Measurements from ENCODE around the gene FUT1. TPM values are rescaled to one million over a fixed set of nuclear protein-coding genes. Genes with fewer than 3 reads are reported as not detected.

FUT1 gene
- total and polyA plus RNA-seq, 10 of the 15 experiments (the other 5 are each of a cell fraction or from before 2014, with no cell fraction given), result 0.01 TPM; not detected in 9

DNA sequence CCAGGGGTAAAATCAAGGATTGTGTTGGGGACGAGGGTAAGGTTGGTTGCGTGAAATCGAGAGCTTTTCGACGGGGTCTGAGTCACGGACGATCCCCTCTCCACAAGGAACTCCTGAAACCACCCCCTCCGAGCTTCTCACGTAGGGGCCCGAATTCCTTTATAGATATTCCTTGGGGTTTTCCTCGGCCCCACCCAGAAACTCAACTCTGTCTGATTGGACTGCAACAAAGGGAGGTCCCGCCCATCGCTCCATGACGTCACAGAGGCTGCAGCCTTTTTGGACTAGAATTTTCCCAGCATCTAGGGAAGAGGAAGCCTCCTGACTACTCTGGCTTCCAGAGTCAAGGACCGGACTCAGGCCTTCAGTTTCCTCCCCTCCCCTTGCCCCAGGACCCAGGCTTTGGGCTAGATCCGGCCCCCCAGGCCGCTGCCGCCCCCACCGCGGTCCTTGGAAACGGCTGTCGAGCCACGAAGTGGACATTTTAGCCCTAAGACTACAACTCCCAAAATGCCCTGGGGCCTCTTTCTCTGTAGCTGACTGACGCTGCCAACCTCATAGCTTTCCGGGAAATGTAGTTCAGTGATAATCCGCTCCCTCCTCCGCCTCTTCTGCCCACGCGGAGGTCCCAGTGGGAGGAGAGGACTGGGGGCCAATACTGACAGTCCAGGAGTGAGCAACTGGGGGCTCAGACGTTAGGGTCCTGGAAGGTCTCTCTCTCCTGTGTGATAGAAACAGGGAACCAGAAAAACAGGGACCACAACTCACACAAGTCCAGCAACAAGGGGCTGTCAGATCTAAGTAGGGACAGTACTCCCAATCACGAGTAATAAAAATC is 5.5 kb downstream of the FUT1 start, which contains the start of gene IZUMO1:
TSS of gene IZUMO1 (minus strand) at position 172 of the 838 bp plus-strand sequence. CDS start 1,050 bp downstream, outside the sequence.
- Histone ChIP-seq H3K4me2 (ENCODE audit: control insufficient read depth, insufficient read depth) (peak within 1 kb of the TSS; percentile 60), H3K9ac (ENCODE audit: control insufficient read depth, insufficient read depth, low read length) (no peak within 1 kb of the TSS), H3K27ac (ENCODE audit: control insufficient read depth, insufficient read depth) (no peak within 1 kb of the TSS), H4K20me1 (ENCODE audit: control insufficient read depth, insufficient read depth) (no peaks in the 10 kb centered on the region), H3K4me1 (ENCODE audit: control insufficient read depth, insufficient read depth, low read length) (no peaks in the 10 kb centered on the region), H2AFZ (ENCODE audit: control insufficient read depth, low read depth, low read length) (peak within 1 kb of the TSS; percentile 29; the same call in 1 of the 2 replicates), H3K9me3 (replicated peaks; ENCODE audit: control insufficient read depth, insufficient read depth, low read length) (peaks cover 2% of the 10 kb centered on the region; the same call in 1 of the 3 replicates), H3K36me3 (ENCODE audit: control insufficient read depth in 2 of 2, insufficient read depth in 2 of 2, low read length in 1 of 2) (no peaks in the 10 kb centered on the region), H3K27me3 (replicated peaks in 1 of 2; ENCODE audit: control insufficient read depth in 2 of 2, insufficient read depth in 2 of 2, low read length in 1 of 2) (no peaks in the 10 kb centered on the region; a peak in 1 of 4 replicates), H3K4me3 (no peak within 1 kb of the TSS), H3K79me2 (ENCODE audit: control insufficient read depth, insufficient read depth, low read length) (no peaks in the 10 kb centered on the region)
- TF ChIP-seq CREM (IDR thresholded peaks at IDR 0.05; ENCODE audit: low read depth) (peak; percentile 75), HCFC1 (IDR thresholded peaks at IDR 0.05; ENCODE audit: low read length) (peak; percentile 93), ATF7 (IDR thresholded peaks at IDR 0.05; ENCODE audit: low read depth) (0 out of 2 replicates have a peak, but pooled peaks have one; percentile 31), SIX5 (IDR thresholded peaks at IDR 0.05; ENCODE audit: low read depth, low read length, severe bottlenecking) (peak; percentile 94), TARDBP (IDR thresholded peaks at IDR 0.05; ENCODE audit: borderline replicate concordance) (peak; percentile 83; the same call in 1 of the 2 replicates), NFYB (IDR thresholded peaks at IDR 0.05; ENCODE audit: insufficient read depth, low read depth, low read length) (peak; percentile 59; the same call in 1 of the 2 replicates), SMC3 (IDR thresholded peaks at IDR 0.05; ENCODE audit: borderline replicate concordance, low read length) (no peak), IKZF1 (conservative IDR thresholded peaks at IDR 0.05) (peak; percentile 69), ZBED1 (IDR thresholded peaks at IDR 0.05; ENCODE audit: borderline replicate concordance) (no peak), YY1 (IDR thresholded peaks at IDR 0.05; ENCODE audit: low read depth, low read length) (peak; percentile 66; the same call in 1 of the 2 replicates)
- TF ChIP-seq, protein P1, sequence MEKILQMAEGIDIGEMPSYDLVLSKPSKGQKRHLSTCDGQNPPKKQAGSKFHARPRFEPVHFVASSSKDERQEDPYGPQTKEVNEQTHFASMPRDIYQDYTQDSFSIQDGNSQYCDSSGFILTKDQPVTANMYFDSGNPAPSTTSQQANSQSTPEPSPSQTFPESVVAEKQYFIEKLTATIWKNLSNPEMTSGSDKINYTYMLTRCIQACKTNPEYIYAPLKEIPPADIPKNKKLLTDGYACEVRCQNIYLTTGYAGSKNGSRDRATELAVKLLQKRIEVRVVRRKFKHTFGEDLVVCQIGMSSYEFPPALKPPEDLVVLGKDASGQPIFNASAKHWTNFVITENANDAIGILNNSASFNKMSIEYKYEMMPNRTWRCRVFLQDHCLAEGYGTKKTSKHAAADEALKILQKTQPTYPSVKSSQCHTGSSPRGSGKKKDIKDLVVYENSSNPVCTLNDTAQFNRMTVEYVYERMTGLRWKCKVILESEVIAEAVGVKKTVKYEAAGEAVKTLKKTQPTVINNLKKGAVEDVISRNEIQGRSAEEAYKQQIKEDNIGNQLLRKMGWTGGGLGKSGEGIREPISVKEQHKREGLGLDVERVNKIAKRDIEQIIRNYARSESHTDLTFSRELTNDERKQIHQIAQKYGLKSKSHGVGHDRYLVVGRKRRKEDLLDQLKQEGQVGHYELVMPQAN (conservative IDR thresholded peaks at IDR 0.05), result no peak
- DNase-seq (ENCODE audit: low read depth, low spot score), result no peak
- intact Hi-C loops (cut with micrococcal nuclease; ENCODE audit: unreplicated experiment) (no loop called here), in situ Hi-C loops (cut with MboI) (no loop called here)
- 4% methylated on average over 31 of the region's 31 CpGs for WGBS (ENCODE audit: insufficient coverage, insufficient replicate concordance, low lambda C conversion rate, missing lambda C conversion rate)
- ChIA-PET CTCF (interaction anchor here (0.7 to 1.2 kb wide), 2 partner anchors 77 to 95 kb away, joined by 3 read pairs; no protein-coding TSS in a partner anchor), POLR2A (interaction anchor here (0.6 kb wide), 1 partner anchor 32 kb away, joined by 3 read pairs; no protein-coding TSS in a partner anchor), SMC1A (ENCODE audit: uncharacterized antibody, unreplicated experiment) (no interaction called here), RAD21 (ENCODE audit: unreplicated experiment) (no interaction called here)
- FAIRE-seq, result peak; percentile 27
- no TSS peak for BruUV-seq (replicated peaks)
- peak; percentile 80 for ATAC-seq

All from GM12878 (cell line).